Bronchial epithelial cell (primary cell): ENCODE results near the gene DCAF4. TPM values are rescaled to one million over a fixed set of nuclear protein-coding genes. Genes with fewer than 3 reads are reported as not detected.
A peak's percentile ranks its signal among the peaks of the same experiment; 100 is the strongest.

ENCODE experiments used
- DNase-seq: peaks from one replicate; pipeline ENCODE4 v3.0.0-alpha.2; 2010; ENCODE audit warnings: low read depth
- FAIRE-seq: peaks from 2 replicates; lab custom pipeline; 2011; peaks lifted over from hg19 to GRCh38; lab: Jason Lieb, UNC
- H3K27me3 ChIP-seq: 2 replicates; pipeline ENCODE4 v1.5.1; 2011; ENCODE audit warnings: low read length; ENCODE audit not compliant: control insufficient read depth, insufficient read depth
- H3K36me3 ChIP-seq: 2 replicates; pipeline ENCODE4 v1.5.1; 2011; ENCODE audit warnings: low read length; ENCODE audit not compliant: control insufficient read depth, insufficient read depth
- H3K4me3 ChIP-seq: 2 replicates; pipeline ENCODE4 v1.5.1; 2011; ENCODE audit warnings: mild to moderate bottlenecking, low read depth, low read length, control low read depth
- CTCF ChIP-seq: IDR thresholded peaks from 2 replicates; pipeline ENCODE4 v1.5.1; 2011; ENCODE audit warnings: mild to moderate bottlenecking, moderate library complexity, low read length, control low read depth, inconsistent platforms; ENCODE audit not compliant: insufficient read depth, severe bottlenecking
- total RNA-seq: library from RNA; depleted of rRNA; stranded (reverse); fragments of >200 nt; gene quantifications from 2 replicates; pipeline ENCODE4 v1.2.1, GENCODE V29; 2014

Gene DCAF4
- total RNA-seq, 1 donor from 2014 or later: 14.0 TPM

GRCh38 chr14:72980863-72981262 lies 54.6 kb downstream of the DCAF4 start:
- Histone ChIP-seq H3K4me3 (no peak overlapping the region), H3K27me3 (no peaks in the 10 kb centered on the region), H3K36me3 (peaks cover 14% of the 10 kb centered on the region)
- FAIRE-seq (no peak), DNase-seq (no peak)
- no peak for TF ChIP-seq CTCF

GRCh38 chr14:72982146-72982708 lies 56.0 kb downstream of the DCAF4 start:
- no peak for DNase-seq
- no peaks in the 10 kb centered on the region for H3K27me3 ChIP-seq
- H3K36me3 ChIP-seq: peaks cover 14% of the 10 kb centered on the region
- FAIRE-seq: no peak
- H3K4me3 ChIP-seq: no peak overlapping the region
- TF ChIP-seq CTCF: no peak

GRCh38 chr14:72986214-72986613 lies 60.0 kb downstream of the DCAF4 start:
- peak; percentile 88 for DNase-seq
- H3K4me3 ChIP-seq: no peak overlapping the region
- no peak for TF ChIP-seq CTCF
- H3K36me3 ChIP-seq: peaks cover 8% of the 10 kb centered on the region
- no peaks in the 10 kb centered on the region for H3K27me3 ChIP-seq
- FAIRE-seq: no peak

- H3K27me3 ChIP-seq: no peaks in the 10 kb centered on the region
- no peak for DNase-seq
- TF ChIP-seq CTCF: no peak
- H3K36me3 ChIP-seq: peaks cover 5% of the 10 kb centered on the region
- no peak overlapping the region for H3K4me3 ChIP-seq
- FAIRE-seq: no peak
These were observed 60.6 kb downstream of the DCAF4 start for GRCh38 chr14:72986857-72987256.

- Histone ChIP-seq H3K4me3 (no peak overlapping the region), H3K27me3 (no peaks in the 10 kb centered on the region), H3K36me3 (peaks cover 10% of the 10 kb centered on the region)
- no peak for DNase-seq
- TF ChIP-seq CTCF: no peak
- no peak for FAIRE-seq
These were observed 63.9 kb downstream of the DCAF4 start for GRCh38 chr14:72990171-72990570.

- no peaks in the 10 kb centered on the region for H3K27me3 ChIP-seq
- peaks cover 15% of the 10 kb centered on the region for H3K36me3 ChIP-seq
- TF ChIP-seq CTCF: no peak
- FAIRE-seq (no peak), DNase-seq (no peak)
- H3K4me3 ChIP-seq: no peak overlapping the region
These were observed 70.7 kb downstream of the DCAF4 start for GRCh38 chr14:72996916-72997315.
